A549 (cell line): Measurements from ENCODE around the gene ZNF426.

Experiments
- CEBPB ChIP-seq, 2 experiments: fragments of >200 bp in 1 of 2; sonication (Bioruptor Twin) in 1 of 2; formaldehyde crosslinking in 1 of 2; IDR thresholded peaks; 2 replicates each; pipeline ENCODE4 v1.6.1; 2012 to 2016
- EP300 ChIP-seq, 2 experiments: fragments of >200 bp; sonication (Bioruptor Twin); formaldehyde crosslinking; IDR thresholded peaks; 2 replicates in 1 of 2; 3 replicates in 1 of 2; pipeline ENCODE4 v1.6.1; 2016 to 2017
- KDM5A ChIP-seq: fragments of 200-600 bp; sonication (generic); IDR thresholded peaks from 2 replicates; pipeline ENCODE4 v1.6.1; 2016; ENCODE audit warnings: antibody characterized with exemption, mild to moderate bottlenecking
- MAX ChIP-seq: IDR thresholded peaks from 2 replicates; pipeline ENCODE4 v1.6.1; 2012
- PBX3 ChIP-seq: IDR thresholded peaks from 2 replicates; pipeline ENCODE4 v1.6.1; 2012
- POLR2A ChIP-seq: IDR thresholded peaks from 2 replicates; pipeline ENCODE4 v1.6.1; 2012; ENCODE audit warnings: mild to moderate bottlenecking, low read length
- RAD21 ChIP-seq, 2 experiments: fragments of >200 bp in 1 of 2; sonication (Bioruptor Twin) in 1 of 2; formaldehyde crosslinking in 1 of 2; IDR thresholded peaks in 1 of 2; conservative IDR thresholded peaks in 1 of 2; 2 replicates in 1 of 2; 3 replicates in 1 of 2; pipeline ENCODE4 v1.6.1; 2012 to 2018; ENCODE audit warnings: inconsistent platforms in 1 of 2
- REST ChIP-seq: fragments of 200-600 bp; sonication (generic); IDR thresholded peaks from 2 replicates; pipeline ENCODE4 v1.6.1; 2016; ENCODE audit warnings: antibody characterized with exemption, mild to moderate bottlenecking, moderate library complexity
- RNF2 ChIP-seq: fragments of 200-600 bp; sonication (generic); IDR thresholded peaks from 2 replicates; pipeline ENCODE4 v1.6.1; 2016; ENCODE audit warnings: low read depth, mild to moderate bottlenecking, antibody characterized with exemption, moderate library complexity, borderline replicate concordance
- SMC3 ChIP-seq: fragments of >200 bp; sonication (Bioruptor Twin); formaldehyde crosslinking; IDR thresholded peaks from 3 replicates; pipeline ENCODE4 v1.6.1; 2018; ENCODE audit warnings: inconsistent platforms
- SREBF2 ChIP-seq: fragments of 450-650 bp; IDR thresholded peaks from 2 replicates; pipeline ENCODE4 v1.6.1; 2014; ENCODE audit warnings: mild to moderate bottlenecking, moderate library complexity
- USF2 ChIP-seq: fragments of 450-650 bp; IDR thresholded peaks from 2 replicates; pipeline ENCODE4 v1.6.1; 2014; ENCODE audit warnings: antibody characterized with exemption
- TF ChIP-seq, protein P1 (sequence below): fragments of >200 bp; sonication (Bioruptor Twin); formaldehyde crosslinking; IDR thresholded peaks from 3 replicates; pipeline ENCODE4 v1.5.1; 2016

- TF ChIP-seq REST (no peak), POLR2A (no peak), PBX3 (no peak), SMC3 (no peak), KDM5A (no peak), RAD21 (conservative IDR thresholded peaks at IDR 0.05 in 1 of 2, IDR thresholded peaks at IDR 0.05 in 1 of 2) (no peak), USF2 (no peak), RNF2 (no peak), CEBPB (IDR thresholded peaks at IDR 0.05) (no peak), MAX (no peak), SREBF2 (no peak), EP300 (IDR thresholded peaks at IDR 0.05) (no peak)
- TF ChIP-seq, protein P1, sequence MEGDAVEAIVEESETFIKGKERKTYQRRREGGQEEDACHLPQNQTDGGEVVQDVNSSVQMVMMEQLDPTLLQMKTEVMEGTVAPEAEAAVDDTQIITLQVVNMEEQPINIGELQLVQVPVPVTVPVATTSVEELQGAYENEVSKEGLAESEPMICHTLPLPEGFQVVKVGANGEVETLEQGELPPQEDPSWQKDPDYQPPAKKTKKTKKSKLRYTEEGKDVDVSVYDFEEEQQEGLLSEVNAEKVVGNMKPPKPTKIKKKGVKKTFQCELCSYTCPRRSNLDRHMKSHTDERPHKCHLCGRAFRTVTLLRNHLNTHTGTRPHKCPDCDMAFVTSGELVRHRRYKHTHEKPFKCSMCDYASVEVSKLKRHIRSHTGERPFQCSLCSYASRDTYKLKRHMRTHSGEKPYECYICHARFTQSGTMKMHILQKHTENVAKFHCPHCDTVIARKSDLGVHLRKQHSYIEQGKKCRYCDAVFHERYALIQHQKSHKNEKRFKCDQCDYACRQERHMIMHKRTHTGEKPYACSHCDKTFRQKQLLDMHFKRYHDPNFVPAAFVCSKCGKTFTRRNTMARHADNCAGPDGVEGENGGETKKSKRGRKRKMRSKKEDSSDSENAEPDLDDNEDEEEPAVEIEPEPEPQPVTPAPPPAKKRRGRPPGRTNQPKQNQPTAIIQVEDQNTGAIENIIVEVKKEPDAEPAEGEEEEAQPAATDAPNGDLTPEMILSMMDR: no peak
Measured at GRCh38 chr19:9507285-9507684, 31.2 kb downstream of the ZNF426 start.
